GM23338 (cell line): Measurements from ENCODE around the gene MTARC2. TPM values are rescaled to one million over a fixed set of nuclear protein-coding genes. Genes with fewer than 3 reads are reported as not detected.

Source experiments
- ATAC-seq: fragments of 200-7000 bp; cut with Tn5 transposase; 3 replicates; pipeline ENCODE4 v1.9.1; 2020
- DNase-seq: peaks from one replicate; pipeline ENCODE4 v3.0.0-alpha.2; 2015; ENCODE audit warnings: low spot score
- H2AFZ ChIP-seq: fragments of 200-600 bp; sonication (generic); 2 replicates; pipeline ENCODE4 v1.8.0; 2016; ENCODE audit warnings: antibody characterized with exemption, mild to moderate bottlenecking, moderate library complexity
- H3F3A ChIP-seq: fragments of 200-600 bp; sonication (generic); replicated peaks from 2 replicates; pipeline ENCODE4 v1.8.0; 2017; ENCODE audit warnings: antibody characterized with exemption, mixed run types, low read depth
- H3K27ac ChIP-seq: fragments of 200-600 bp; sonication (generic); 2 replicates; pipeline ENCODE4 v1.6.1; 2016; ENCODE audit warnings: low read depth
- H3K27me3 ChIP-seq: fragments of 200-600 bp; sonication (generic); 2 replicates; pipeline ENCODE4 v1.8.0; 2016; ENCODE audit warnings: mild to moderate bottlenecking, mixed run types, moderate library complexity; ENCODE audit not compliant: insufficient read depth
- H3K36me3 ChIP-seq: fragments of 200-600 bp; sonication (generic); 2 replicates; pipeline ENCODE4 v1.8.0; 2016; ENCODE audit warnings: mild to moderate bottlenecking; ENCODE audit not compliant: insufficient read depth
- H3K4me1 ChIP-seq: fragments of 200-600 bp; sonication (generic); 2 replicates; pipeline ENCODE4 v1.8.0; 2016; ENCODE audit warnings: mild to moderate bottlenecking, moderate library complexity; ENCODE audit not compliant: insufficient read depth
- H3K4me2 ChIP-seq: fragments of 200-600 bp; sonication (generic); 2 replicates; pipeline ENCODE4 v1.7.1; 2017; ENCODE audit warnings: mixed run types
- H3K4me3 ChIP-seq: fragments of 200-600 bp; sonication (generic); 2 replicates; pipeline ENCODE4 v1.6.1; 2016; ENCODE audit warnings: mixed run types
- H3K79me2 ChIP-seq: fragments of 200-600 bp; sonication (generic); replicated peaks from 2 replicates; pipeline ENCODE4 v1.8.0; 2017; ENCODE audit warnings: mild to moderate bottlenecking; ENCODE audit not compliant: insufficient read depth
- H3K9me2 ChIP-seq: fragments of 200-600 bp; sonication (generic); 2 replicates; pipeline ENCODE4 v1.8.0; 2017; ENCODE audit not compliant: insufficient read depth
- H4K20me1 ChIP-seq: fragments of 200-600 bp; sonication (generic); replicated peaks from 2 replicates; pipeline ENCODE4 v1.8.0; 2017; ENCODE audit warnings: mild to moderate bottlenecking; ENCODE audit not compliant: insufficient read depth
- H3K27ac Mint-ChIP-seq: 2 replicates; pipeline ENCODE4 v1.8.0; 2020; ENCODE audit warnings: inconsistent platforms, mild to moderate bottlenecking, moderate library complexity, mixed read lengths
- H3K27me3 Mint-ChIP-seq: 3 replicates; pipeline ENCODE4 v1.8.0; 2022; ENCODE audit warnings: low read depth, mild to moderate bottlenecking, moderate library complexity, mixed read lengths, inconsistent platforms; ENCODE audit not compliant: insufficient read depth, poor library complexity
- H3K36me3 Mint-ChIP-seq: 3 replicates; pipeline ENCODE4 v1.8.0; 2021; ENCODE audit warnings: low read depth, mild to moderate bottlenecking, inconsistent platforms, moderate library complexity, mixed read lengths
- H3K4me1 Mint-ChIP-seq: 3 replicates; pipeline ENCODE4 v1.8.0; 2020; ENCODE audit warnings: mild to moderate bottlenecking, inconsistent platforms, mixed read lengths
- H3K4me3 Mint-ChIP-seq: 3 replicates; pipeline ENCODE4 v1.8.0; 2021; ENCODE audit warnings: moderate library complexity, mild to moderate bottlenecking, inconsistent platforms, mixed read lengths
- H3K9me3 Mint-ChIP-seq: 3 replicates; pipeline ENCODE4 v1.8.0; 2020; ENCODE audit warnings: moderate library complexity, mild to moderate bottlenecking, inconsistent platforms, mixed read lengths
- CREB1 ChIP-seq: fragments of 250-450 bp; sonication (Bioruptor Pico); IDR thresholded peaks from 2 replicates; pipeline ENCODE4 v1.5.0; 2020; ENCODE audit warnings: low read depth, mild to moderate bottlenecking, moderate library complexity
- ETS1 ChIP-seq: IDR thresholded peaks from 2 replicates; pipeline ENCODE4 v1.6.1; 2016; ENCODE audit warnings: antibody characterized with exemption
- NANOG ChIP-seq: IDR thresholded peaks from 2 replicates; pipeline ENCODE4 v1.6.1; 2016; ENCODE audit warnings: antibody characterized with exemption, borderline replicate concordance
- ZNF114 ChIP-seq: fragments of 250-450 bp; sonication (Bioruptor Pico); IDR thresholded peaks from 2 replicates; pipeline ENCODE4 v1.5.0; 2020; ENCODE audit warnings: mild to moderate bottlenecking, moderate library complexity
- ZNF331 ChIP-seq: fragments of 250-450 bp; sonication (Bioruptor Pico); IDR thresholded peaks from 2 replicates; pipeline ENCODE4 v1.5.0; 2020; ENCODE audit warnings: low read depth, mild to moderate bottlenecking, moderate library complexity
- ZNF462 ChIP-seq: fragments of 250-450 bp; sonication (Bioruptor Pico); IDR thresholded peaks from 2 replicates; pipeline ENCODE4 v1.5.0; 2020; ENCODE audit warnings: mild to moderate bottlenecking, moderate library complexity
- polyA plus RNA-seq: library from polyadenylated mRNA; unstranded; fragments of >200 nt; fragmentation: Nextera tagmentation; extraction: Ambion mirVana; gene quantifications from 2 replicates; pipeline ENCODE4 v1.2.1, GENCODE V29; 2016
- total RNA-seq: library from RNA; depleted of rRNA; stranded (reverse); fragments of >200 nt; shearing (Covaris generic); gene quantifications from 2 replicates; pipeline ENCODE4 v1.2.3, GENCODE V29; 2014
- TF ChIP-seq, protein P1 (sequence below), 2 experiments: fragments of 200-600 bp in 1 of 2; sonication (generic) in 1 of 2; conservative IDR thresholded peaks; 2 replicates each; pipeline versions ENCODE4 v1.5.1 to v1.6.1; 2016 to 2017; ENCODE audit warnings: antibody characterized with exemption in 2 of 2, low read depth in 2 of 2, mild to moderate bottlenecking in 2 of 2, moderate library complexity in 1 of 2
- TF ChIP-seq, protein P2 (sequence below): IDR thresholded peaks from one replicate; pipeline ENCODE4 v1.6.1; 2018; ENCODE audit warnings: antibody characterized with exemption; ENCODE audit not compliant: unreplicated experiment

The MTARC2 gene
- total and polyA plus RNA-seq, 2 experiments from 2014 or later, result 4.1 to 8.0 TPM

DNA sequence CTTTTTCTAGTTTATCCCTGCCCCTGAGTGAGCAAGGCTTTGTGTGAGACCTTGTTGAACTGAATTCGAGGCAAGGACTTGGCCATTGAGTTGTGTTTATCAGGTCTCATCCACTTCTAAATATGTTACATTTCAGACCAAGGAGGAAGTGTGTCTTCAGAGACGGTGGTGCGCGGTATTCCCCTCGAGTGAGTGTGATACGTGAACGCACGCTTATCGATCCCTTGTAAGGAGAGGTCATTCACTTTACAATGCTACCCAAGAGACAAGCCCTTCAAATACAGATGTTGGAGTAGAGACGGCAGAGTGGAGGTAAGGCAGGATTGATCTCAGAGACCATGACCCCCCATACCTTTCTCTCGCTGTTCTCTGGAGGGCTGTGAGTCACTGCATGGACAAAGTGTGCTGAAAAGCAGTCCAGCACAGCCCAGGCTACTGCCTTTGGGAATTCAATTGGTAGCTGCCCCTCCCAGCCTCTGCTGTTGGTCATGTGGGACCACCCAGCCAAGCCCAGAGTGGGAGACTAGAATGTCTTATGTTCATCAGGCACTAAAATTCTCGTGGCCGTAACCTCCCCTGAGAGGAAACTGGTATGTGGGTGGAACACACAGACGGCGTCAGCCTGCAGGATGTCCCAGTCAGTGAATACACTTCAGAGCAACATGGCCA lies 22.3 kb downstream of the MTARC2 start:
- Histone ChIP-seq H2AFZ (no peak overlapping the region), H3K9me2 (no peaks in the 10 kb centered on the region), H3K4me1 (no peaks in the 10 kb centered on the region; the same call in 1 of the 2 replicates), H3K27me3 (no peaks in the 10 kb centered on the region), H3F3A (no peaks in the 10 kb centered on the region), H3K27ac (no peak overlapping the region), H3K36me3 (no peaks in the 10 kb centered on the region), H3K4me3 (no peak overlapping the region), H3K4me2 (no peak overlapping the region), H4K20me1 (no peaks in the 10 kb centered on the region), H3K79me2 (no peaks in the 10 kb centered on the region)
- Mint-ChIP-seq H3K27me3 (peaks cover 5% of the 10 kb centered on the region), H3K4me1 (peaks cover 3% of the 10 kb centered on the region), H3K4me3 (no peak overlapping the region), H3K9me3 (no peaks in the 10 kb centered on the region), H3K27ac (no peak overlapping the region), H3K36me3 (peaks cover 7% of the 10 kb centered on the region; the same call in 1 of the 3 replicates)
- no peak for TF ChIP-seq ZNF331
- TF ChIP-seq ZNF462 (CRISPR knock-in tag), result no peak
- TF ChIP-seq, protein P1, sequence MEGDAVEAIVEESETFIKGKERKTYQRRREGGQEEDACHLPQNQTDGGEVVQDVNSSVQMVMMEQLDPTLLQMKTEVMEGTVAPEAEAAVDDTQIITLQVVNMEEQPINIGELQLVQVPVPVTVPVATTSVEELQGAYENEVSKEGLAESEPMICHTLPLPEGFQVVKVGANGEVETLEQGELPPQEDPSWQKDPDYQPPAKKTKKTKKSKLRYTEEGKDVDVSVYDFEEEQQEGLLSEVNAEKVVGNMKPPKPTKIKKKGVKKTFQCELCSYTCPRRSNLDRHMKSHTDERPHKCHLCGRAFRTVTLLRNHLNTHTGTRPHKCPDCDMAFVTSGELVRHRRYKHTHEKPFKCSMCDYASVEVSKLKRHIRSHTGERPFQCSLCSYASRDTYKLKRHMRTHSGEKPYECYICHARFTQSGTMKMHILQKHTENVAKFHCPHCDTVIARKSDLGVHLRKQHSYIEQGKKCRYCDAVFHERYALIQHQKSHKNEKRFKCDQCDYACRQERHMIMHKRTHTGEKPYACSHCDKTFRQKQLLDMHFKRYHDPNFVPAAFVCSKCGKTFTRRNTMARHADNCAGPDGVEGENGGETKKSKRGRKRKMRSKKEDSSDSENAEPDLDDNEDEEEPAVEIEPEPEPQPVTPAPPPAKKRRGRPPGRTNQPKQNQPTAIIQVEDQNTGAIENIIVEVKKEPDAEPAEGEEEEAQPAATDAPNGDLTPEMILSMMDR (conservative IDR thresholded peaks at IDR 0.05; ENCODE audit: low read depth in 2 of 2), result no peak
- no peak for TF ChIP-seq NANOG
- TF ChIP-seq, protein P2, sequence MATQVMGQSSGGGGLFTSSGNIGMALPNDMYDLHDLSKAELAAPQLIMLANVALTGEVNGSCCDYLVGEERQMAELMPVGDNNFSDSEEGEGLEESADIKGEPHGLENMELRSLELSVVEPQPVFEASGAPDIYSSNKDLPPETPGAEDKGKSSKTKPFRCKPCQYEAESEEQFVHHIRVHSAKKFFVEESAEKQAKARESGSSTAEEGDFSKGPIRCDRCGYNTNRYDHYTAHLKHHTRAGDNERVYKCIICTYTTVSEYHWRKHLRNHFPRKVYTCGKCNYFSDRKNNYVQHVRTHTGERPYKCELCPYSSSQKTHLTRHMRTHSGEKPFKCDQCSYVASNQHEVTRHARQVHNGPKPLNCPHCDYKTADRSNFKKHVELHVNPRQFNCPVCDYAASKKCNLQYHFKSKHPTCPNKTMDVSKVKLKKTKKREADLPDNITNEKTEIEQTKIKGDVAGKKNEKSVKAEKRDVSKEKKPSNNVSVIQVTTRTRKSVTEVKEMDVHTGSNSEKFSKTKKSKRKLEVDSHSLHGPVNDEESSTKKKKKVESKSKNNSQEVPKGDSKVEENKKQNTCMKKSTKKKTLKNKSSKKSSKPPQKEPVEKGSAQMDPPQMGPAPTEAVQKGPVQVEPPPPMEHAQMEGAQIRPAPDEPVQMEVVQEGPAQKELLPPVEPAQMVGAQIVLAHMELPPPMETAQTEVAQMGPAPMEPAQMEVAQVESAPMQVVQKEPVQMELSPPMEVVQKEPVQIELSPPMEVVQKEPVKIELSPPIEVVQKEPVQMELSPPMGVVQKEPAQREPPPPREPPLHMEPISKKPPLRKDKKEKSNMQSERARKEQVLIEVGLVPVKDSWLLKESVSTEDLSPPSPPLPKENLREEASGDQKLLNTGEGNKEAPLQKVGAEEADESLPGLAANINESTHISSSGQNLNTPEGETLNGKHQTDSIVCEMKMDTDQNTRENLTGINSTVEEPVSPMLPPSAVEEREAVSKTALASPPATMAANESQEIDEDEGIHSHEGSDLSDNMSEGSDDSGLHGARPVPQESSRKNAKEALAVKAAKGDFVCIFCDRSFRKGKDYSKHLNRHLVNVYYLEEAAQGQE, result no peak
- no peak for TF ChIP-seq ZNF114 (CRISPR knock-in tag)
- no peak for TF ChIP-seq ETS1
- no peak for TF ChIP-seq CREB1 (CRISPR knock-in tag)
- no peak for DNase-seq
- no peak for ATAC-seq
